ENCODE measurements around the gene PDE11A.

Gene PDE11A

DNA sequence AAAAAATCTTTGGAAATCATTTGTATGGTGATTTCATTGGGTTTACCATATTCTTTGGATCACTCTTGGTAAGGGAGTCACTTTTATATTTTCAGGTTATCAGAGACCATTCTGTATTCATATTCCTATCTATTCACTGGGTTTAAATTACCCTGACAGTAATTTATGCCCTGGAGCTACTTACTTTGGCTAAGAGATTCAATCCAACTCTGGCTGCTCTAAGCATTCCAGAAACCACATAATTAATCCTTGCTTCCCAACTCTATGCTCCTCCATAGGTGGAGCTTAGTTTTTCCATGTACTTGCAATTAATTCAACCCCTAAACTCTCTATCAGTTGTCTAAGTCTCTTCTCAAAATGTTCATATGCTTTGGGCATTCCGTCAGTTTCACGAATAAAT is 343.7 kb downstream of the PDE11A start:
- no peak for DNase-seq (ENCODE audit: low read depth in 1 of 2, low spot score in 1 of 2)

GRCh38 chr2:177728399-177728765 is 344.2 kb downstream of the PDE11A start:
- no peak for DNase-seq (ENCODE audit: low read depth in 1 of 2, low spot score in 1 of 2)

DNA sequence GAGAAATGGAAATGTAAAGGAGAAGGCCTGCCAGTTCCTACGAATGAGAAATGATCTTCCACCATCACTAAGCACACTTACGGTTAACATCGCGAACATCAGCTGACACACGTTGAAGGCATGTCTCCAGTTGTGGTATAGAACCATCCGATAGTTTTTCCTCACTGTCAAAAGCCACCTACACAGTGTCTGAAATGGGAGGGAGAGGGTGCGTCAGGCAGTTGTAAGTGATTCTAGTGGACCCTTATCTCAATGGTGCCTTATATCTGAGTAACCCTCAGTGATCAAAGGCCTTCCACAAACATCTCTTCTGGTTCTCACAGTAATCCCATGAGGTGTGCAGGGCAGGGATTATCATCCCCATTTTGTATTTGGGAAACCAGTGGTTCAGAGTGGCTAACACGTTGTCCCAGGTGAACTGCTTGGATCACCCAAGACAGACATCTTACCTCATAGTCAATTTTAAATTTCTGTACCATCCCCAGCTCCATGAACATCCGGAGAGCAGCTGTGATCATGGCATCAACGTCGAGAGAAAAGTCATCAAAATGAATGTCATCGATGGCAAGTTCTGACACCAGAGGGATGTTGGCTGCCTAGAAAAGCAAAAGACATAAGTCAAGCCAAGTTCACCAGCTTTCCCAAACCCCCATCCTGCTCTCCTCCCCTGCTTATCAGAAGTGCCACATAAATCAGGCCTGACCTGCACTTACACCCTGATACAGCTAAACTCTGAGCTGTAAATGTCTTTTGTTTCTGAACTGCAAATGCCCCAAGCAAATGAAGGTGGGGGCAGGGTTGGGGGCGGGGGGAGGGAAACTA is 344.8 kb downstream of the PDE11A start:
- no peak for DNase-seq (ENCODE audit: low read depth in 1 of 2, low spot score in 1 of 2)

GRCh38 chr2:177726931-177727348 is 345.6 kb downstream of the PDE11A start:
- no peak for DNase-seq (ENCODE audit: low read depth in 1 of 2, low spot score in 1 of 2)

DNA sequence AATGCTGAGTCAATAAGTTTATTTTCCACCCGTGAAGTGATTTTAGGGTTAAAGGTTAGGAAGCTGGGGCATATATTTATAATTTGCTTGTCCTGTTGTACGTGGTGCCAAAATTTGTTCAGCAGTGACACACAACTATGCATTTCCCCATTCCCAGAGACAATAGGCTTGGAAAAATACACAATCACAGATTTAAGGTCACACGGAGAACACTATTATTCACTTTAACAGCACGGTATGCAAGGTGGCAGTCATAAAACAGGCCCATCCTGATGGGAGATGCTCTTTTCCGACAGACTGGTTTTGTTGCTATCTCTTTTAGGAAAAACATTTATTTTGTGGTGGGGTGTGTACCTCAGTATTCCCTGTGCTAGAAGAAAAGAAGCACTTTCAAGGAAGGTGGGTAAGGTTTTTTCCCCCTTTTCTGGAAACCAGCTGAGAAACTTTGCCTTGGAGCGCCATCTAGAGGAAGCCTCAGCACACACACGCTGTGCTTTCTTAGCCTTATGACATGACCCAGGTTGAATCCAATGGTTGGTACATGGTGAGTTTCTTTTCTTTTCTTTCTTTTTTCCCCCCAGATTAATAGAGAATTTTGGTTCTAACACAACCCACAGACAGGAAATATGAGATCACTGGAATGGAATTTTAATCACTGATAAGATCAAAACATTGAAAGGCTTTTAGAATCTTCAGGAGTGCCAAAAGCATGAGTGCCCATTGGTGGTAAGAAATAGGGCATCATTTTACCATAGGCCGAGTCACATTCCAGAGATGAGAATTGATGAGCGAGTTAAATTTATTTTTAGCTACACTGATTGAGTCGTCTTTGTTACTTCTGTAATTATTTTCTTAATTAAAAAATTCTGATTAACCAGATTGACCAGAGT is 347.9 kb downstream of the PDE11A start:
- peak in 1 of 2 donors; percentile 25 for DNase-seq (ENCODE audit: low read depth in 1 of 2, low spot score in 1 of 2)

- DNase-seq (ENCODE audit: low read depth in 1 of 2, low spot score in 1 of 2) = no peak
Observed at GRCh38 chr2:177723235-177723634, 349.3 kb downstream of the PDE11A start.

DNA sequence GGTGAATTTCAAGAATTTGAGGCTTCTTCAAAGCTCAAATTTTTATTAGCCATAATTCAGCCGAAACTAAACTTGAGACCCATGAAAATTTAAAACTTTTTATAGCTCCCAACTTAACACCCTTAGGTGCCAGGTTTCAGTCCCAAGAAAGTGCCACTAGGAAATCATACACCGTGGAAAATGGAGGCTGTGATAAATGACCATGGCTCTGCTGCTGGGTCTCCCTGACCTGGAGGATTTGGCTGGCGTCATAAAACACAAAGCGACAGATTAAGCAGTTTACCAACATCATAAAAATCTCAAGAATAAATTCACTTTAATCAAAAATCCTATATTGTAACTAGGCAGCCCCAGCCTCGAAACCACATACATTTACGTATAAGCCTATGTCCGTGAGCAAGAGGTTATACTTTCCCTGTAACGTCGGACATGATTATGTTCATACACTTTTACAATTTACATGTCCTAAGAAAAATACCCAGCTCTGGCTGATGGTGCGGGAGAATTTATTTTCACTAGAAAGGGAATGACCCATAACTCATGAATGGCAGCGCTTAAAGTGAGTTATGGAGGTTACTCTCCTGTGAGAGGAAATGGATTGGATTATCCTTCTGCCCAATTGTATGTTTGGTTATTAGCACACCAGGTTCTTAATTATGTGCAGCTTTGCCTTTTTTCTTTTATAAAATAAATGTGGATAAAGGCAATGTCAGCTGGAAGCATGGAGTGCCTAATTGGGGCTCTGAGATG is 350.6 kb downstream of the PDE11A start:
- DNase-seq (ENCODE audit: low read depth in 1 of 2, low spot score in 1 of 2) = no peak

- DNase-seq (ENCODE audit: low read depth in 1 of 2, low spot score in 1 of 2) = no peak
Observed at GRCh38 chr2:177721087-177721486, 351.5 kb downstream of the PDE11A start.

DNA sequence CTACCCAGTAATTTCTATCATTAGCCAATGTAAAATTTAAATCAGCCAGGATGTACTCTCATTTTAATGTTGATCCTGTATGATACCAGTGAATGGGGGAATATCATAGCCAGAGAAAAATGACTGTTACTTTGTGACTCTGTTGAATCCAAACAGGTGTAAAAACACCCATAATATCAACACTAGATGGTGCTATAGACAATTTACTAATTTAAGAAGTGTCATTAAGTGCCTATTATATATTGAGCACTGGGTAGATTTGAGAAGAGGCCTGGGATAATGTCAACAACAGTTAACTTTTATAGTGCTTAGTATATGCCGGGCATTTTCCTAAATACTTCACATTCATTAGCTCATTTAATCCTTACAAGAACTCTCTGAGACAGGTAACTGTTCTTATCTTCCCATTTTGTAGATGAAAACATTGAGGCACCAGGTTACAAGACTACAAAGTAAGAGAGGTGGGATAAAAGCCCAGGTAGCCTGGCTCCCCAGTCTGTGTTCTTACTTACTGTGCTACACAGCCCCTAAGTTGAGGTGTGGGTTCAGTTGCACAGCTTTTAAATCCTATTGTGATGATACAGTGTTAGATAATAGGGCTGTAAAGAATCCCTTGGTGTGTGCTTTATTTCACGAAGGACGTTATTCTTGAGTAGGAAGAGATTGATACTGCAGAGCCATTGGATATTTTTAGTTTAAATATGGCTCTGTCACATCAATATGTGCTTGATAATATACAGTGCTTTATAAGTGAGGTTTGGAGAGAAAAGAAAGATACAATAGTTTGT is 354.6 kb downstream of the PDE11A start:
- DNase-seq (ENCODE audit: low read depth in 1 of 2, low spot score in 1 of 2) = no peak

- no peak for DNase-seq (ENCODE audit: low read depth in 1 of 2, low spot score in 1 of 2)
Observed at GRCh38 chr2:177716484-177716883, 356.1 kb downstream of the PDE11A start.

DNA sequence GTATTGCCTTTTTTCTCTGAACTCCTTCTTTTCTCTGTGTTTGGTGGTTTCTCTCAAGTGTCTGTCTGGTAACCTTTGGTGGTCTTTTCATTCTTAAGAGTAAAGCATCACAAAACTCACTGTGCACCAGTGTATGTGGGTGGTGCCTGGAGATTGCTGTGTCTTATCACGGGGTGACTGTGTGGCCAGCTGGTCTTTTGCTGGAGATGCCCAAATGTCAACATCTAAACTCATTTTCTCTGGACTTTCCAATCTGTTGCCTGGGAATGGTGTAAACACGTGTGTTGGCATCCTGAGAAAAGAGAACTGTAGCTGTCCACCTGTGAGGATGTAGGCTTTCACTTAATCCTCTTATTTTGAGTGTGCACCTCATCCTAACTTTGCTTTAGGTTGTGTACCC is 356.8 kb downstream of the PDE11A start:
- DNase-seq (ENCODE audit: low read depth in 1 of 2, low spot score in 1 of 2) = no peak

DNA sequence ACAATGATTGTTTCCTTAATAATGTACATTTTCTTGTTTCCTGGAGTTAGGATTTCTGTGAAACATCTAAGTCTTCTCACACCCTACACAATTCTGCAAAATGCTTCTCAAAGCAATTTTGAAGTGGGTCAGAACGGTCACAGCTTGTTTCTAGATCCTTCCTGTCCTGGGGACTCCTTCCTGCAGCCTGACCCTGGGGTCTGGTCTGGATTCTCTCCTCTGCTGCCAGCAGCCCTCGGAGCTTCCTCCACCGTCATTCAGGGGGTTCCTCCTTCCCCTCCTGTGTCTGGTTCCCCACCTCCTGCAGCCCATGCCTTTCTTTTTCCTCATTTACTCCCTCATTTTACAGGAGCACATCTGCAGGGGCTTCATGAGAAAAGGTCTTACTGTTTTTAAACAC is 357.9 kb downstream of the PDE11A start:
- no peak for DNase-seq (ENCODE audit: low read depth in 1 of 2, low spot score in 1 of 2)

DNA sequence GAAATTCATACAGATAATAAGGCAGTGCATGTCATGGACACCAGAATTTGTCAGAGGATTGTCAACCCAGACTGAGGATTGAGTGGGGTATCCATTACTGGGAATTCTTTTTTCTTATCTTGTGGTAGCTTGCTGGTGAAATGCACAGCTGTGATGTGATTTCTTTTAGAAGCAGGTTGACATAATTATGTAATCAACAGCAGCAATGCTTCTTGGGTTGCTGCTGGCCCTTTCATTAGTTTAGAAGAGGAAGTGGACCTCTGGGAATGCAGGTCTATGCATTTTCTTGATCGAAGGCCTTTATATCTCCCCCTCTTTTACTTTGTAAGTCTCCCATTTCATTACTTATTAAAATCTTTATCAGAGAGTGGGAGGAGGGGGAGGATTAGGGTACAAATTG is 360.1 kb downstream of the PDE11A start:
- no peak for DNase-seq (ENCODE audit: low read depth in 1 of 2, low spot score in 1 of 2)

- DNase-seq (ENCODE audit: low read depth in 1 of 2, low spot score in 1 of 2) = no peak
Observed at GRCh38 chr2:177711483-177712265, 360.9 kb downstream of the PDE11A start.

GRCh38 chr2:177710889-177711288 is 361.7 kb downstream of the PDE11A start:
- DNase-seq (ENCODE audit: low read depth in 1 of 2, low spot score in 1 of 2) = no peak

DNA sequence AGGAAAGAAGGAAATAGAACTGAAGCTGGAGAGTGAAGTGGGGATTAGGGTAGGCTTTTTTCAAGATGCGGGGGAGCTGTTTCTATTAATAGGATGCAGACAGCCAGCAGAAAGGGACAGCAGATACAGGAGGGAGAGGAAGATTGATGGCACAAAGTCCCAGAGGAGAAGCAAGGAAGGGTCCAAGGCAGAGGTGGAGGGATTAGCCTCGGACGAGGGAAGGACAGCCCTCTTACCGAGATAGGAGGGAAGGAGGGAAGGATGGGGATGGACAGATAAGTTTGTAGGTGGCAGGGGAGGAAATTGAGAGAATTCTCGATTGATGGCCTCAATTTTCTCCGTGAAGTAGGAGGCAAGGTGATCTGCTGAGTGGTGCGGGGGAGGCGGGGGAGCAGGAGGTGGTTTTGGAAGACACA is 362.6 kb downstream of the PDE11A start:
- DNase-seq (ENCODE audit: low read depth in 1 of 2, low spot score in 1 of 2) = no peak

DNA sequence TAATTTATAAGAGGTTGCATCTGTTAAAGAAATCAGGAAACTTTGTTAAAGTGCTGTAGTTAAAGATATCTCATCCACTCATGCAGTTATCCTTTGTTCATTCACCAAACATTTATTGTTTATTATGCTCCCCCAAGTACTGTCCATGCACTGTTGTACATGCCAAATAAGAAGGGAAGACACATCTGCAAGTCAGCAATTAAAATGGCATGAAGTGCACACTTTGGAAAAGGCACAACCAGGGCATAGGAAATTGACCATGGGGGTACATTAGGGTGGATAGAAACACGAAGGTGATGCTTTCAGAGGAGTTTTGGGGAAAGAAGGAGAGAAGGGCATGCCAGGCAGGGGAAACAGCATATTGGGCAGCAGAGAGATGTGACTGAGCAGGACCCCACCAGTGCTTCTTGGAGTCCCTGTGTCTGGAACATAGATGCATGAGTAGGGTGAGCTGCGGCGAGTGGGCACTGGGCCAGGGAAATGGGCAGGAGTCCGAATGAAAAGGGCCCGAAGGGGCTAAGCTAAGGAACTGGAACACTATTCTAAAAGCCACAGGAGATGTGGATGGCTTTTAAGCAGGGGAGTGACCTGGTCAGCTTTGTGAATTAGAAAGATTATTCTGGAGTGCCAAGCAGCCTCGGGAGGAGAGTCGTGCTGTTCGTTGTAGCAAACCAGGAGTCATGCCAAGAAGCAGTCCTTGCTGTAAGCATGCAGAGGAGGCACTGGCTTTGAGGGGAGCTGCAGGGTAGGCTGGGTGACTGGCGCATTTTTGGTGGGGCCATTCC is 363.7 kb downstream of the PDE11A start:
- no peak for DNase-seq (ENCODE audit: low read depth in 1 of 2, low spot score in 1 of 2)

DNA sequence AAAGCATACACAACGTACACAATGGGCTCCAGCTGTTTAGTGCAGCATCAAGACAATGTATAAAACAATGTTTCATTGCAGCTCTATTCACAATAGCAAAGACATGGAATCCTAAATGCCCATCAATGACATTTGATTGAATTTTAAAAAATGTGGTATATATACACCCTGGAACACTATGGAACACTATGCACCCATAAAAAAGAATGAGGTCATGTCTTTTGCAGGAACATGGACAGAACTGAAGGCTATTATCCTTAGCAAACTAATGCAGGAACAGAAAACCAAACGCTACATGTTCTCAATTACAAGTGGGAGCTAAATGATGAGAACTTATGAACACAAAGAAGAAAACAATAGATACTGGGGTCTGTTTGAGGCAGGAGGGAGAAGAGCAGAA is 364.5 kb downstream of the PDE11A start:
- DNase-seq (ENCODE audit: low read depth in 1 of 2, low spot score in 1 of 2) = no peak

DNA sequence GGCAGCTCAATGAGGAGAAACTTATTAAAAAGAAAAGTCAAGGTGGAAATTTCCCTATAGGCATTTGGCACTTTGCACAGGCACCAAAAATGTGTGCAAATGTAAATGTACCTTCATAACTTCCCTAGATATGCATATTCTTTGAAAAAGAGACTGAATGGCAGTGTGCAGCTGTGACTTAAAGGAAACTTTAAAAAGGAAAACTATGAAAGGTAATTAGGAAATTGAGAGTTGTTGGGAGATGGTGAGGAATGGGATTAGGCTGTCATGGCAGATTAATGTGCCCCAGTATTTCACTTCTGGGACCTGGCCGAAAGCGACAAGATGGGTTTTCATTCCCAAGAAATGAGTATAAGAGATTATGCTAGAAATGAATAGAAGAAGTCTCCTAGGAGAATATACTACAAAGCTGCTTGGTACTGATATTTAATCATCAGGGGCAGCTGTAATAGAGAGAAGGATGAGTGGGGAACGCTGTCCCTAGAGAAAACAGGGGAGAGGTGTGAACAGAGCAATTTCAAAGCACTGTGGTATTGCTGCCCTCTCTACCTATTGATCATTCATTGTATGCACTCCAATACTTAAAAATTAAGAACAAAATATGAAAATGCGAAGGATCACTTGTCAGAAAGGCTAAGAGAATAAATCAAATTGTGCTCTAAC is 366.9 kb downstream of the PDE11A start:
- no peak for DNase-seq (ENCODE audit: low read depth in 1 of 2, low spot score in 1 of 2)
